Breast epithelium (tissue), 4 donors: ENCODE measurements around the gene RNU1-2. TPM values are rescaled to one million over a fixed set of nuclear protein-coding genes. Genes with fewer than 3 reads are reported as not detected.
"Not testable (repeated sequence)": the region's sequence is repeated elsewhere in the genome, so short reads cannot be mapped to it uniquely, and the experiment has no call there.

Experiments used
- DNase-seq, 2 donors: peaks; one replicate each; pipeline ENCODE4 v3.0.0-alpha.2; 2019; ENCODE audit warnings: low spot score in 2 of 2
- H3K27ac ChIP-seq, 2 donors: fragments of 200-600 bp; sonication (generic) in 1 of 2; one replicate each; pipeline ENCODE4 v1.5.1; 2016 to 2019; ENCODE audit warnings: mild to moderate bottlenecking in 1 of 2
- H3K27me3 ChIP-seq, 2 donors: fragments of 200-600 bp; sonication (generic) in 1 of 2; one replicate each; pipeline versions ENCODE4 v1.5.1 to v1.6.0; 2017 to 2019; ENCODE audit warnings: control low read depth in 1 of 2, mild to moderate bottlenecking in 1 of 2
- H3K36me3 ChIP-seq: fragments of 200-600 bp; one replicate; pipeline ENCODE4 v1.5.1; 2019
- H3K4me1 ChIP-seq, 2 donors: fragments of 200-600 bp; sonication (generic); one replicate each; pipeline ENCODE4 v1.5.1; 2016 to 2019; ENCODE audit warnings: control low read depth in 1 of 2
- H3K4me3 ChIP-seq, 3 donors: fragments of 200-600 bp; sonication (generic); 1 replicate in 2 of 3; 2 replicates in 1 of 3; pipeline ENCODE4 v1.5.1; 2016 to 2019; ENCODE audit warnings: mild to moderate bottlenecking in 3 of 3, moderate library complexity in 2 of 3
- H3K9me3 ChIP-seq, 2 donors: fragments of 200-600 bp; sonication (generic) in 1 of 2; one replicate each; pipeline ENCODE4 v1.5.1; 2016 to 2019; ENCODE audit warnings: control low read depth in 1 of 2
- POLR2A ChIP-seq: fragments of 450-650 bp; IDR thresholded peaks from one replicate; pipeline ENCODE4 v1.6.1; 2016; ENCODE audit warnings: antibody characterized with exemption, mild to moderate bottlenecking, moderate library complexity
- POLR2AphosphoS5 ChIP-seq, 3 donors: sonication (generic); formaldehyde crosslinking; IDR thresholded peaks; one replicate each; pipeline ENCODE4 v1.6.1; 2017; ENCODE audit warnings: antibody characterized with exemption in 3 of 3
- intact Hi-C: fragments of 100-400 bp; cut with DNase I; formaldehyde crosslinking; loops from one replicate; pipeline ENCODE4 v1.15.1; 2023; ENCODE audit warnings: low total_unique reads
- total RNA-seq, 3 donors: library from RNA; depleted of rRNA; stranded (reverse); fragments of >200 nt; gene quantifications; one replicate each; pipeline ENCODE4 v1.1.0, GENCODE V29; 2016

RNU1-2 gene
- total RNA-seq, 3 donors from 2014 or later, result under 0.01 TPM

GRCh38 chr1:16888860-16889816, 6.6 kb upstream of the RNU1-2 start:
- no peaks in the 10 kb centered on the region for H3K27me3 ChIP-seq

GRCh38 chr1:16890539-16891021, 5.2 kb upstream of the RNU1-2 start:
- H3K4me3 ChIP-seq, DNase-seq, H3K36me3 ChIP-seq, H3K27ac ChIP-seq, H3K9me3 ChIP-seq, intact Hi-C loops, H3K27me3 ChIP-seq, H3K4me1 ChIP-seq: not testable (repeated sequence)

More at GRCh38 chr1:16888860-16889816, 6.6 kb upstream of the RNU1-2 start:
- H3K9me3 ChIP-seq, result no peaks in the 10 kb centered on the region
- H3K4me3 ChIP-seq, result peak overlapping the region; percentile 53 to 74 (median 57)
- H3K27ac ChIP-seq, result peak overlapping the region; percentile 89 to 90
- no peaks in the 10 kb centered on the region for H3K36me3 ChIP-seq
- intact Hi-C loops, result no loop called here
- TF ChIP-seq POLR2AphosphoS5 (IDR thresholded peaks at IDR 0.05), result peak in 2 of 3 donors; percentile 41 to 68
- TF ChIP-seq POLR2A, result no peak
- no peaks in the 10 kb centered on the region for H3K4me1 ChIP-seq
- DNase-seq, result peak; percentile 77 to 81

- H3K27me3 ChIP-seq, H3K4me1 ChIP-seq, H3K4me3 ChIP-seq, H3K9me3 ChIP-seq, H3K27ac ChIP-seq, DNase-seq, intact Hi-C loops, H3K36me3 ChIP-seq: not testable (repeated sequence)
Observed at GRCh38 chr1:16891057-16891456, 4.7 kb upstream of the RNU1-2 start.

DNA sequence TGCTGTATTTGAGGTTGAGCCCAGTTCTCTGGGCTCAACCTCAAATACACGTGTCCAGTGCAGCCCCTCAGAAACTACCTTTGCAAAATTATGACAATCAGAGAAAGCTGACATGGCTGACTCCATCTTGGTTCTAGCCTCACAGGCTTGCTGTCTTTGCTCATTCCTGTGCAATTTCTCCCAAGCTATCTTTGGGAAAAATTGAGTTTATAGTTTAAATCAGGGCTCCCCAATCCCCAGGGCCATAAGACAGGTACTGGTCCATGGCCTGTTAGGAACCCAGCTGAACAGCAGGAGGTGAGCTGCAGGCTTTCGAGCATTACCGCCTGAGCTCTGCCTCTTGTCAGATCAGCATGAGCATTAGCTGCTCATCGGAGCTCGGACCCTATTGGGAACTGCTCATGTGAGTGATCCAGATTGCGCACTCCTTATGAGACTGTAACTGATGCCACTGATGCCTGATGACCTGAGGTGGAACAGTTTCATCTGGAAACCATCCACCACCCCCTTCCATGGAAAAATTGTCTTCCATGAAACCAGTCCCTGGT, 2.7 kb upstream of the RNU1-2 start:
- DNase-seq, H3K4me3 ChIP-seq, intact Hi-C loops: not testable (repeated sequence)

DNA sequence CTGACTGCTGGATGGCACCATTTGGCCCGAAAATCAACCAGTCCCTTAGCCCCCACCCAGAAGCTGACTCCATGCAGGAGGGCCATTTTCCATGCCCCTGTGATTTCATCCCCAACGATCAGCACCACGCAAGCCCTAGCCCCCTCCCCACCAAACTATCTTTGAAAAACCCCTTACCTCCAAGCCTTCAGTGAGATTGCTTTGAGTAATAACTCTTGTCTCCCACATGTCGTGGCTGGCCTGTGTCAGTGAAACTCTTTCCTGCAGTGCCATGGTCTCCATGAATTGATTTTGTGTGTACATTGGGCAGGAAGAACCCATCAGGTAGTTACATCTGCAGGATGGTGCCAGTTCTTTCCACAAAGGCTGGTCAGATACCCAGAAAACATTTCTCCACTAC, 2.0 kb upstream of the RNU1-2 start:
- H3K9me3 ChIP-seq, H3K27me3 ChIP-seq, H3K27ac ChIP-seq, H3K4me1 ChIP-seq, intact Hi-C loops, H3K36me3 ChIP-seq, H3K4me3 ChIP-seq, DNase-seq: not testable (repeated sequence)

More for the DNA sequence above, 2.7 kb upstream of the RNU1-2 start:
- H3K27me3 ChIP-seq, H3K4me1 ChIP-seq, H3K27ac ChIP-seq, H3K9me3 ChIP-seq, H3K36me3 ChIP-seq: not testable (repeated sequence)

- DNase-seq, H3K27me3 ChIP-seq, intact Hi-C loops, H3K36me3 ChIP-seq, H3K4me1 ChIP-seq, H3K27ac ChIP-seq, H3K9me3 ChIP-seq, H3K4me3 ChIP-seq: not testable (repeated sequence)
Observed at GRCh38 chr1:16894338-16894737, 1.4 kb upstream of the RNU1-2 start.

DNA sequence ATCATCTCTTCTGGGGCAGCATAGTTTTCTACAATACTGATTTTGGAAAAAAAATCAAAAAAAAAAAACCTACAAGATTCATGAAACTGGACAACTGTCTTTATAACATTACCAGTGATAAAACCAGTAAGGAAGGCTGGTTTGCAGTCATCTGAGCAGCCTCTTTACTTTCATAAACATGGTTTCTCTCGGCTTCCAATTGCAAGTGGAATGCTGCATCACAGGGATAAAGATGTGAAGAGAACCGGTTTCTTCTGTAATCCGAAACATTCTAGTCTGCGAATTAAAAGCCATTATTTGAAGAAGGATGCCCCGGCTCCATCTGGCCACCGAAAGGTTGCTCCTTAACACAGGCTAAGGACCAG, 565 bp upstream of the RNU1-2 start:
- H3K36me3 ChIP-seq, H3K4me1 ChIP-seq, H3K9me3 ChIP-seq, H3K27me3 ChIP-seq, DNase-seq, intact Hi-C loops: not testable (repeated sequence)
- Histone ChIP-seq H3K27ac (peak overlapping the region; percentile 92 to 97), H3K4me3 (peak overlapping the region in 2 of 3 donors; percentile 45 to 59)

- H3K4me1 ChIP-seq, H3K36me3 ChIP-seq, H3K9me3 ChIP-seq, intact Hi-C loops, H3K27me3 ChIP-seq, DNase-seq: not testable (repeated sequence)
- Histone ChIP-seq H3K27ac (peak overlapping the region; percentile 86 to 97), H3K4me3 (peak overlapping the region in 2 of 3 donors; percentile 38 to 59)
Observed at GRCh38 chr1:16896316-16897055, 706 bp downstream of the RNU1-2 start.

DNA sequence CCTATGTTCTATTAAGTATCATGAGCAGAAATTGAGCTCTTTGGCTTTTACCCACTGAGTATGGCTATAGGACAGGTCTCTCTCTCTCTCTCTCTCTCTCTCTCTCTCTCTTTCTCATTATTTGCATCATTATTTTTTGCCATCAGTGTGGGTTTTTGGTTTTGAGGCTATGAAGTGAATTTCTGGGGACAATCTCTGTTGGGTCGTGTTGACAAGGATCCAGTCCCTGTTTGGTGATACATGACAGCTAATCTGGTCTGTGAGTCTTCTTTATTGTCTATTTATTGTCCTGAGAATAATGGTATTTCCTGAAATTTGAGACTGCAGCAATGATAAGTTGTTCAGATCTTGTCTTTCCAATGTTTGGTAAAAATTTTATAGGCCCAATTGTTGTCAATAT, 1.9 kb downstream of the RNU1-2 start:
- H3K9me3 ChIP-seq, DNase-seq, intact Hi-C loops, H3K27ac ChIP-seq, H3K4me3 ChIP-seq, H3K36me3 ChIP-seq, H3K27me3 ChIP-seq, H3K4me1 ChIP-seq: not testable (repeated sequence)

GRCh38 chr1:16898298-16898697, 2.5 kb downstream of the RNU1-2 start:
- H3K27me3 ChIP-seq, H3K4me3 ChIP-seq, H3K9me3 ChIP-seq, DNase-seq, intact Hi-C loops, H3K4me1 ChIP-seq, H3K27ac ChIP-seq, H3K36me3 ChIP-seq: not testable (repeated sequence)

- H3K27me3 ChIP-seq, DNase-seq: not testable (repeated sequence)
Observed at GRCh38 chr1:16899020-16899419, 3.2 kb downstream of the RNU1-2 start.

More at GRCh38 chr1:16899020-16899419, 3.2 kb downstream of the RNU1-2 start:
- H3K27ac ChIP-seq, H3K36me3 ChIP-seq, H3K9me3 ChIP-seq, H3K4me3 ChIP-seq, intact Hi-C loops, H3K4me1 ChIP-seq: not testable (repeated sequence)
